Glomerular visceral epithelial cell (primary cell): ENCODE results near the gene MRPL51.
"Not testable (repeated sequence)": the region's sequence is repeated elsewhere in the genome, so short reads cannot be mapped to it uniquely, and the experiment has no call there.

ENCODE experiments used
- DNase-seq: peaks from one replicate; pipeline ENCODE4 v3.0.0-alpha.2; 2016; ENCODE audit errors: extremely low spot score

The MRPL51 gene

GRCh38 chr12:6488240-6488639 lies 4.8 kb downstream of the MRPL51 start:
- DNase-seq = no peak

DNA sequence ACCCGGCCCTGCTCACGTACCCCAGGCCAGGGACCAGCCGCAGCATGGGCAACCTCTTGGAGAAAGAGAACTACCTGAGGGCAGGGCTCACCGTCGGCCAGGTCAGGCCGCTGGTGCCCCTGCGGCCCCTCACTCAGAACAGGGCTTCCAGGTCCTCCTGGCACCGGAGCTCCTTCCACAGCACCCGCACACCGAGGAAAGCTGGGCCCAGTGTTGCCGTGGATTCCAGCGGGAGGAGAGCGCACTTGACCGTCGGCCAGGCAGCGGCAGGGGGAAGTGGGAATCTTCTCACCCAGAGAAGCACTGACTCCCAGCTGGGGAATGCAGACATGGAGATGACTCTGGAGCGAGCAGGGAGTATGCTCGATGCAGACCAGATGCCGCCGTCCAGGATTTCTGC lies 14.6 kb downstream of the MRPL51 start:
- DNase-seq = no peak

- DNase-seq = not testable (repeated sequence)
Measured at GRCh38 chr12:6477601-6478377, 15.3 kb downstream of the MRPL51 start.

DNA sequence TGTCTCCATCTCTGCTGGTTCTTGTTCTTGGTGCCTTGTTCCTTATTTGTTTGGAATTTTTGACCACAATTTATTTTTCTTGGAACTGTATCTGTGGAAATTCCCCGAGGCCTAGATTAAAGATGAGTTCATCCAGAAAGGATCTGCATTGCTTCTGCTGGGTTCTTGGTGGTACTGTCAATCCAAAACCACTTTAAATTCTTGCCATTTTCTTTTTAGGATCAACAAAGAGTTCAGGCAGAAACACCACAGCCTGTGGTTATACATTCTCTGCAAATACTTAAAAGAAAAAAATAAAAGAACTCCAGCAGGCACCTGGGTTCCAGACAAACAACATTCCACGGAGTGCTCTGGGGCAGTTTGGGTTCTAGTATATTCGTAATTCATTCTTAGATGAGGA lies 16.6 kb downstream of the MRPL51 start:
- peak; percentile 75 for DNase-seq

DNA sequence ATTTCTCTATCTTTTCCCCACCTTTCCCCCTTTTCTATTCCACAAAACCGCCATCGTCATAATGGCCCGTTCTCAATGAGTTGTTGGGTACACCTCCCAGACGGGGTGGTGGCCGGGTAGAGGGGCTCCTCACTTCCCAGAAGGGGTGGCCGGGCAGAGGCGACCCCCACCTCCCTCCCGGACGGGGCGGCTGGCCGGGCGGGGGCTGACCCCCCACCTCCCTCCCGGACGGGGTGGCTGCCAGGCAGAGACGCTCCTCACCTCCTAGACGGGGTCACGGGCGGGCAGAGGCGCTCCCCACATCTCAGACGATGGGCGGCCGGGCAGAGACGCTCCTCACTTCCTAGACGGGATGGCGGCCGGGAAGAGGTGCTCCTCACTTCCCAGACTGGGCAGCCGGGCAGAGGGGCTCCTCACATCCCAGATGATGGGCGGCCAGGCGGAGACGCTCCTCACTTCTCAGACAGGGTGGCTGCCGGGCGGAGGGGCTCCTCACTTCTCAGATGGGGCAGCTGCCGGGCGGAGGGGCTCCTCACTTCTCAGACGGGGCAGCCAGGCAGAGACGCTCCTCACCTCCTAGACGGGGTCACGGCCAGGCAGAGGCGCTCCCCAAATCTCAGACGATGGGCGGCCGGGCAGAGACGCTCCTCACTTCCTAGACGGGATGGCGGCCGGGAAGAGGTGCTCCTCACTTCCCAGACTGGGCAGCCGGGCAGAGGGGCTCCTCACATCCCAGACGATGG lies 17.7 kb downstream of the MRPL51 start:
- DNase-seq = not testable (repeated sequence)

DNA sequence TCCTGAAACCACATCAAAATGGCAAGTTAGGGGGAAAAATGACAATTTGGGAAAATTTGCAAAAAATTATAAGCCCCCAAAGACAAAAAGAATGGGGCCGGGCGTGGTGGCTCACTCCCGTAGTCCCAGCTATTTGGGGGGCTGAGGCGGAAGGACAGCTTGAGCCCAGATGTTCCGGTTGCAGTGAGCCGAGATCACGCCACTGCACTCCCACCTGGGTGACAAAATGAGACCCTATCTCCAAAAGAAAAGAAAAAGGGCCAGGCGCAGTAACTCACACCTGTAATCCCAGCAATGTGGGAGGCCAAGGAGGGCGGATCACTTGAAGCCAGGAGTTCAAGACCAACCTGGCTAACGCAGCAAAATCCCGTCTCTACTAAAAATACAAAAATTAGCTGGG lies 20.6 kb downstream of the MRPL51 start:
- no peak for DNase-seq

DNA sequence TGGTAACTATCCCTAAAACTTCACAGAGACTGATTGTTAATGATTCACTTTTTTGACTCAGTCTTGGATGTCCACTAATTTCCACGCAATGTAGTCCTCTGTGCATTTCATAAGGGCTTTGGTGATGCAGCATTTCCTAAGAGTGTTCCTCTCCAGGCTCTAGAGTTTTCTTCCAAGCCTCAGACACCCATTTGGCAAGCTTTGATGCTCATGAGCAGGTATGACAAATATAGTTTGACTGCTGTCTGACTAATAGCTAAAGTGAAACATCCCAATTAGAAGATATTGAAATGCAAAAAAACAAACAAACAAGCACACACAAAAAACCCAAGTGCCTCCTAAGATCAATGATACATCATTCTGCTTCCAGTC lies 21.1 kb downstream of the MRPL51 start:
- peak; percentile 29 for DNase-seq

GRCh38 chr12:6470375-6471163 lies 22.5 kb downstream of the MRPL51 start, which contains the start of gene VAMP1:
TSS of gene VAMP1 (minus strand) at chr12:6470677. CDS start at chr12:6470531, 146 bp downstream.
- peak; percentile 95 for DNase-seq

- no peak for DNase-seq
Measured at GRCh38 chr12:6469609-6470374, 23.3 kb downstream of the MRPL51 start.

- no peak for DNase-seq
Measured at GRCh38 chr12:6469092-6469491, 24.0 kb downstream of the MRPL51 start.

DNA sequence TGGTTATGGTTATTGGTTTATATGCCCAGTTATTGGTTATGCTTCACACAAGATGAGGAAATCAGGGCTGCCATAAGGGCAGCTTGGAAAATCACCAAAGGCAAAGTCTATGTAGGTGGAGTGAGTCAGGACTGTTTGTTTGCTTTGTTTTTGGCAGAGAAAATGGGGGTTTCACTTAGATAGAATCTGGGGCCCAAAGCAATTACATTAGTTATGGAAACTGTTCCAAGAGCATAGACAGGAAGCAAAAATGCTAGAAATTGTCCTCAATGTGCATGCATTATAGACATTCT lies 24.8 kb downstream of the MRPL51 start:
- no peak for DNase-seq

DNA sequence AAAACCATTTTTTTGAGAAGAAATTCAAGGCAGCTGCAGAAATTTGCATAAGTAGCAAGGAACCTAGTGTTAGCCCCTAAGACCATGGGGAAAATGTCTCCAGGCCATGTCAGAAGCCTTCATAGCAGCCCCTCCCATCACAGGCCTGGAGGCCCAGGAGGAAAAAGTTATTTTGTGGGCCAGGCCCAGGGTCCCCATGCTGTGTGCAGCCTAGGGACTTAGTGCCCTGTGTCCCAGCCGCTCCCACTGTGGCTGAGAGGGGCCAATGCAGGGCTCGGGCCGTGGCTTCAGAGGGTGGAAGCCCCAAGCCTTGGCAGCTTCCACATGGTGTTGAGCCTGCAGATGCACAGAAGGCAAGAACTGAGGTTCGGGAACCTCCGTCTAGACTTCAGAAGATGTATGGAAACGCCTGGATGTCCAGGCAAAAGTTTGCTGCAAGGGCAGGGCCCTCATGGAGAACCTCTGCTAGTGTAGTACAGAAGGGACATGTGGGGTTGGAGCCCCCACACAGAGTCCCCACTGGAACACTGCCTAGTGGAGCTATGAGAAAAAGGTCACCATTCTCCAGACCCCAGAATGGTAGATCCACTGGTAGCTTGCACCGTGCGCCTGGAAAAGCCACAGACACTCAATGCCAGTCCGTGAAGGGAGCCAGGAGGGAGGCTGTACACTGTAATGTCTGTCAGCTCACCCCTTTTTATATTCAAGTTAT lies 25.3 kb downstream of the MRPL51 start:
- not testable (repeated sequence) for DNase-seq

DNA sequence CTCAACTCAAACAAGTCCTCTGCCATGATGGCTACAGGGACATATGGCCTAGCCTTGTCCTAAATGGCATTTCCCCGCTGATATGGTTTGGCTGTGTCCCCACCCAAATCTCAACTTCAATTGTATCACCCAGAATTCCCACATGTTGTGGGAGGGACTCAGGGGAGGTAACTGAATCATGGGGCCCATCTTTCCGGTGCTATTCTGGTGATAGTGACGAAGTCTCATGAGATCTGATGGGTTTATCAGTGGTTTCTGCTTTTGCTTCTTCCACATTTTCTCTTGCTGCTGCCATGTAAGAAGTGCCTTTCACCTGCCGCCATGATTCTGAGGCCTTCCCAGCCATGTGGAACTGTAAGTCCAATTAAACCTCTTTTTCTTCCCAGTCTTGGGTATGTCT lies 26.3 kb downstream of the MRPL51 start:
- DNase-seq = not testable (repeated sequence)

DNA sequence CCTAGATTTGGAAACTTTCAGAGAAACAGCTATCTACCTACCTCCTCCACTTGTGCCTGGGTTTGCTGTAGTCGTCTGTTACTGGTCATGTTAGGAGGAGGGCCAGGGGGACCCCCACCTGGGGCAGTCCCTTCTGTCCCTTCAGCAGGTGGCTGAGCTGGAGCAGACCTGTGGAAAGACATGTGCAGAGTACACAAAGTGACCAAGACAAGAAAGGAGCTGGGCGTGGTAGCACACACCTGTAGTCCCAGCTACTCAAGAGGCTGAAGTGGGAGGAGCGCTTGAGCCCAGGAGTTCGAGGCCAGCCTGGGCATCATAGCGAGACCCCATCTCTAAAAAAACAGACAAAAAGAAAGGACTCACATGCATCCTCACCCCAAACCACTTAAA lies 26.9 kb downstream of the MRPL51 start:
- no peak for DNase-seq

DNA sequence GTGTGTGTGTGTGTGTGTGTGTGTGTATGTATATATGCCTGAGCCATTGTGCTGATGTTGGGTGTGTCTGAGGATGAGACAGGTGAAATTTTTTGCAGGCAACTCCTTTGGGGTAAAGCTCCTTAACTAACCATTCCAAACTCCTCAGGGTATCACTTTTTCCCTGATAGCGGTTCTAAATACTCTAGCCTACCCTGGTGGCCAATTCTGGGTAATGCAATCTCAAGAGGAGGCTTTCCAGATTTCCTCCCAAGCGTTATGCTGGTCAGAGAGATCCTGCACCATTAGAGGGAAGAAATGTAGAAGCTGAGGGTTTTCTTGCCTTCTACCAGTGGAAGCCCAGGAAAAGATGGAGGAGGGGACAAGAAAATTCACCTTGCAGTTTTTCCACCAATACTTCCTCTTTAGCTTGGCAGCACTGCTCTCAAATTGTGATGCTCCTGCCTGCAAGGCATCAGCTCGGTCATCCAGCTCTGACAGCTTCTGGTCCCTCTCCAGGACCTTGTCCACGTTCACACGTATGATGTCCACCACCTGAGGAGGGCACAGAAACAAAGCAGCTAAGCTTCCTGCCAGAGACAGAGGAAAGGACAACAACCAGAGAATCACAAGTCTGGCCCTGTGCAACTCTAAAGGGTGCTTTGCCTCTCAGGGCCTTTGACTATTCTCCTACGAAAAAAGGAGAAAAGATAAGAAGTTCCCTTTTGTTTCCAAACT lies 27.4 kb downstream of the MRPL51 start:
- peak; percentile 61 for DNase-seq

DNA sequence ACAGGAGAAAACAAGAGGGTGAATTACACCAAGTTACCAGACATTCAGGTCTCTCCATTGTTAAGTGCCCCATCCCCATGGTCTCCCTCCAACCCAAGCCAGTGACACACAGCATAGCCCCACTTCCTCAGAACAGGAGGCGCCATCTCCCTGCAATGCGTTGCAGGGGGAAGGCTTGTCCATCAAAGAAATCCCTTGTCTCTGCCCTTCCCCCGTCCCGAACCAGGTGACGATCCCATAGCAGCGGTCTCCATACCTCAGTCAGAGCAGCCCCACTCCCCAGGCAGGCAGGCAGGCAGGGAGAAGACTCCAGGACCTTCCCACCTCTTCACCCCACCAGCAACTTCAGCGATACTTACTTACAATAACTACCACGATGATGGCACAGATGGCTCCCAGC lies 28.5 kb downstream of the MRPL51 start:
- no peak for DNase-seq

DNA sequence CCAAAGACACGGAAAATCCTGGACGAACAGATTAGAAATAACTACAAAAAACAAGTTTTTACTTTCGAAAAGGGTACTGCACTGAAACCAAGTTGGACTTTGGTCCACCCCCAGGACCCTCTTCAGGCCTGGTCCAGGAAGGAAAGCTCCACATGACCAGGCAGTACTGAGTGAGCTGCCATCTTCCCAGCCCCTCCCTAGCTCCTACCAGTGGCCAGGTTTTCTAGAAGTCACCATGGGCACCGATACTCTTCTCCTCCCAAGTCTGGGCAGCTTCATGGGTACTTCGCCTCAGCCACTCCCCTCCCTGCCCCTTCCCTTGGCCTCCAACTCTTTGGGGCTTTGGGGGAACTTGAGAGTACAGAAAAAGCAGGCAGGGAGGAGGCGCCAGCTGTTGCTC lies 29.2 kb downstream of the MRPL51 start:
- DNase-seq = no peak

DNA sequence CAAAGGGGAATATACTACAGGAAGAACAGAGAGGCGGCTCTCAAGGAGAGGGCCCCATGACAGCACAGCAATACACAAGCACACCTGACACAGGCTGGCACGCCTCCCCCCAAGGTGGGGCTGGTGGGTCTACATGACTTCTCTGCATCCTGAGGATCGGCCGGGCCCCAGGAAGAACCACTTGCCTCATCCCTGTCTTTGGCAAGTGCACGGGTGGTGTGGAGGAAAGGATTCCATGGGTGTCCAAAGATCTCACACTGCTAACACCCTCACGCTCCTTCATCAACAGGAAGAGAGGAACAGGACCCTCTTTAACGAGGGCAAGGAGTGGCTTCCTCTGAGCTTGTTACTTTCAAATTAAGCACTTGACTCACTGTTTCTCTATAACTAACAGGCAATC lies 29.8 kb downstream of the MRPL51 start:
- DNase-seq = no peak

DNA sequence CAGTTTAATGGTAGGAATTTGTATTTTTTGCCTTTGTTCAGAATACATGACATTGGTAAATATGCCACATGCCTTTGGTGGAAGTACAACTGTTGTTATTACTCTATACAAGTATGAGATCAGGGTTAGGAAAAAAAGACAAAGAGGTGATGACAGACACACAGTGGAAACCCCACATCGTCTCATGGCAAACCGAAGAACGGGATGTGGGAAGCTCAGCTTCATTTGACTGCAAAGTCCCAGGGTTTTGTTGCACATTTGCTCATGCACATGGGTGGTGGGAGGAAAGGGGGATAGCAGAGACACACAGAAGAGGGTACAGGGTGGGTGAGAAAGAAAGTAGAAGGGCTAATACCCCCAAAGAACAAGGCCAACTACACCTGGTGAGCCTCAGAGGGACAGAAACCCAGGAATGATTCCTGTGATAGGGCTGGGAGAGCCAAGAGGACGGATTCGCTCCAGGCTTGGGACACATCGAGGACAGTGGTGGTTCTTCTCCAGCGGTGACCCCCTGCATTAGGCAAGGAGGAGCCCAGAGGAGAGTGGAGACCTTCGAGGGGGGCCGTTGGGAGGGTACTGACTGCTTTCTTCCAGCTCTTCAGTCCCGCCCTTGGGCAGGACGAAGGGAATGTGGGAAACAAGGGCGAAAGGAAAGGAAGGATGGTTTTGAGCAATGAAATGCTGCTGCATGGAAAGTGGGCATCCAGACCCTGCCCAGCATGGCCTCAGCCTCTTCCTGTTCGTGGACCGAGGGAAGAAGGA lies 30.6 kb downstream of the MRPL51 start:
- DNase-seq = no peak
